Suprapubic skin (tissue), 4 donors: ENCODE data around the gene ORC3. TPM values are rescaled to one million over a fixed set of nuclear protein-coding genes. Genes with fewer than 3 reads are reported as not detected.

Experiments used
- DNase-seq, 2 donors: peaks; one replicate each; pipeline ENCODE4 v3.0.0-alpha.2; 2019; ENCODE audit warnings: low spot score in 2 of 2
- H3K27ac ChIP-seq: fragments of 200-600 bp; sonication (generic); one replicate; pipeline ENCODE4 v1.5.1; 2019
- H3K27me3 ChIP-seq: fragments of 200-600 bp; sonication (generic); one replicate; pipeline ENCODE4 v1.5.1; 2019
- H3K36me3 ChIP-seq: fragments of 200-600 bp; sonication (generic); one replicate; pipeline ENCODE4 v1.5.1; 2019
- H3K4me1 ChIP-seq: fragments of 200-600 bp; sonication (generic); one replicate; pipeline ENCODE4 v1.5.1; 2019
- H3K4me3 ChIP-seq: fragments of 200-600 bp; sonication (generic); one replicate; pipeline ENCODE4 v1.5.1; 2019; ENCODE audit warnings: mild to moderate bottlenecking
- H3K9me3 ChIP-seq: fragments of 200-600 bp; sonication (generic); one replicate; pipeline ENCODE4 v1.5.1; 2019
- EP300 ChIP-seq: sonication (generic); formaldehyde crosslinking; IDR thresholded peaks from one replicate; pipeline ENCODE4 v1.6.1; 2017; ENCODE audit warnings: antibody characterized with exemption
- POLR2A ChIP-seq, 2 donors: fragments of 450-650 bp; IDR thresholded peaks; one replicate each; pipeline ENCODE4 v1.6.1; 2017; ENCODE audit warnings: antibody characterized with exemption in 2 of 2, mild to moderate bottlenecking in 2 of 2, moderate library complexity in 2 of 2
- POLR2AphosphoS5 ChIP-seq, 3 donors: sonication (generic); formaldehyde crosslinking; IDR thresholded peaks; one replicate each; pipeline ENCODE4 v1.6.1; 2017; ENCODE audit warnings: antibody characterized with exemption in 3 of 3
- WGBS: methylation state at CpG from one replicate; pipeline ENCODE4 v1.1.5; 2018; 5-methylcytosine and 5-hydroxymethylcytosine counted together
- total RNA-seq, 4 donors: library from RNA; depleted of rRNA; stranded (reverse); fragments of >200 nt; gene quantifications; one replicate each; pipeline ENCODE4 v1.1.0, GENCODE V29; 2016
- TF ChIP-seq, protein P1 (sequence below), 2 donors: fragments of 200-600 bp in 1 of 2; fragments of 450-650 bp in 1 of 2; sonication (generic) in 1 of 2; IDR thresholded peaks; one replicate each; pipeline ENCODE4 v1.5.1; 2016 to 2019; ENCODE audit warnings: antibody characterized with exemption in 2 of 2, mild to moderate bottlenecking in 1 of 2, moderate library complexity in 1 of 2

ORC3 gene
- total RNA-seq, 4 donors from 2014 or later = 9.7 to 30.6 (median 12.9) TPM

DNA sequence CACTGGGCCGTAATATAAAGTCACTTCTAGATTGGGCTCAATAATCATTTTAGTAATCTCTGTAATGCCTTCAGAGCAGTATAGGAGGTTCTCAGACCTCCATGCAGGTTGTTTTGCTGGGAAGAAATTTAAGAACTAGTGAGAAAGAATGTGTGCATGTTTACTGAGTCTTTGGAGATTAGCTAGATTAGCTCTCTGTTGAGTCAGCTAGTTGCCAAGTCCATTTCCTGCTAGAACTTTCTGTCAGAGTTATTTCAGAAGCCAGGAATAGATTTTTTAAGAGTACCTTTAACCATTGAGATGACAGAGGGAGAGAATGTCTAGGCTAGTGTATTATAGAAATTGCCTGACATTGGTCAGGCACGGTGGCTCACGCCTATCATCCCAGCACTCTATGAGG is 33.3 kb downstream of the ORC3 start:
- no peak for TF ChIP-seq EP300
- no peak for TF ChIP-seq POLR2A (IDR thresholded peaks at IDR 0.05)
- TF ChIP-seq POLR2AphosphoS5 (IDR thresholded peaks at IDR 0.05) = no peak
- TF ChIP-seq, protein P1, sequence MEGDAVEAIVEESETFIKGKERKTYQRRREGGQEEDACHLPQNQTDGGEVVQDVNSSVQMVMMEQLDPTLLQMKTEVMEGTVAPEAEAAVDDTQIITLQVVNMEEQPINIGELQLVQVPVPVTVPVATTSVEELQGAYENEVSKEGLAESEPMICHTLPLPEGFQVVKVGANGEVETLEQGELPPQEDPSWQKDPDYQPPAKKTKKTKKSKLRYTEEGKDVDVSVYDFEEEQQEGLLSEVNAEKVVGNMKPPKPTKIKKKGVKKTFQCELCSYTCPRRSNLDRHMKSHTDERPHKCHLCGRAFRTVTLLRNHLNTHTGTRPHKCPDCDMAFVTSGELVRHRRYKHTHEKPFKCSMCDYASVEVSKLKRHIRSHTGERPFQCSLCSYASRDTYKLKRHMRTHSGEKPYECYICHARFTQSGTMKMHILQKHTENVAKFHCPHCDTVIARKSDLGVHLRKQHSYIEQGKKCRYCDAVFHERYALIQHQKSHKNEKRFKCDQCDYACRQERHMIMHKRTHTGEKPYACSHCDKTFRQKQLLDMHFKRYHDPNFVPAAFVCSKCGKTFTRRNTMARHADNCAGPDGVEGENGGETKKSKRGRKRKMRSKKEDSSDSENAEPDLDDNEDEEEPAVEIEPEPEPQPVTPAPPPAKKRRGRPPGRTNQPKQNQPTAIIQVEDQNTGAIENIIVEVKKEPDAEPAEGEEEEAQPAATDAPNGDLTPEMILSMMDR (IDR thresholded peaks at IDR 0.05) = no peak
- 96% methylated on average over 3 of the region's 3 CpGs for WGBS
- H3K4me1 ChIP-seq = no peaks in the 10 kb centered on the region
- H3K36me3 ChIP-seq = peaks cover 22% of the 10 kb centered on the region
- H3K27ac ChIP-seq = no peak overlapping the region
- no peaks in the 10 kb centered on the region for H3K27me3 ChIP-seq
- H3K9me3 ChIP-seq = no peaks in the 10 kb centered on the region
- DNase-seq = no peak
- H3K4me3 ChIP-seq = no peak overlapping the region

DNA sequence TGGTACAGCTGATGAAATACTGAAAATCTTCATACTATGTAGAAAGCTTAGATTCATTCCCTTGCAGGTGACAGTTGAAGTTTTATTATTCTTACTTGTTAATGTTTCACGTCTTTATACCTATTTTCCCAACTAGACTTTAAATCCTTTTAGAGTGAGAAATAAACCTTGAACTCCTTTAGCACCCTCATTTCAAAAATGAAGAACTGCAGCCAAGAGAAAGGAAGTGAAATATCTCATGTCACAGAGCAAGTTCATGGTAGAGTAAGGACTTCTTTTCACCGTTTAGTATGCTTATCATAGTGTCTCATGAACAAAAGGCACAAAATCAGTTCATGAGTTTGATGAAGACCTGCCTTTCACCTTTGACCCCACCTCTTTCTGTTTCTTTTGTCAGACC is 38.5 kb downstream of the ORC3 start:
- Histone ChIP-seq H3K4me3 (no peak overlapping the region), H3K27ac (no peak overlapping the region), H3K36me3 (peaks cover 13% of the 10 kb centered on the region), H3K4me1 (no peaks in the 10 kb centered on the region), H3K27me3 (no peaks in the 10 kb centered on the region), H3K9me3 (no peaks in the 10 kb centered on the region)
- no peak for TF ChIP-seq POLR2A (IDR thresholded peaks at IDR 0.05)
- TF ChIP-seq, protein P1 (IDR thresholded peaks at IDR 0.05) = no peak
- no peak for TF ChIP-seq POLR2AphosphoS5 (IDR thresholded peaks at IDR 0.05)
- TF ChIP-seq EP300 = no peak
- WGBS = 87% methylated on average over 2 of the region's 2 CpGs
- DNase-seq = no peak

DNA sequence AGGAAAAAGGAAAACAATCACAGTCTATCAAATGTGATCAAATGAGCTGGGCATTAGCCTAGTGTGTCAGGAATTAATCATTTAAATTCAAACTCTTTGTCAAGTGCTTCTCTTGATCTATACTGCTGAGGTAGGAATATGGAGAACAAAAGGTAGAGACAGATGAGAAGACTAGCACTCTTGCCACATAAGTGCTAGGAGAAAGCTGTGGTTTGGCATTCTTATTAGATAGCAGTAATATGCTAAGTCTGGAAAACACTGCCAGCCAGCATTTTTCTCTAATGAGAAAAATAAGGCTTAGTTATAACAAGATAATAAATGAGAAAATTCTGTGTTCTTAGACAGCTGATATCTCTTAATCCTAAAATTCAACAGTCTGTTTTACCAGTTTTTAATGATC is 38.9 kb downstream of the ORC3 start:
- Histone ChIP-seq H3K9me3 (no peaks in the 10 kb centered on the region), H3K27me3 (no peaks in the 10 kb centered on the region), H3K27ac (no peak overlapping the region), H3K36me3 (peaks cover 13% of the 10 kb centered on the region), H3K4me3 (no peak overlapping the region), H3K4me1 (no peaks in the 10 kb centered on the region)
- no peak for DNase-seq
- TF ChIP-seq POLR2A (IDR thresholded peaks at IDR 0.05) (no peak), POLR2AphosphoS5 (IDR thresholded peaks at IDR 0.05) (no peak), EP300 (no peak)
- TF ChIP-seq, protein P1 (IDR thresholded peaks at IDR 0.05) = no peak

DNA sequence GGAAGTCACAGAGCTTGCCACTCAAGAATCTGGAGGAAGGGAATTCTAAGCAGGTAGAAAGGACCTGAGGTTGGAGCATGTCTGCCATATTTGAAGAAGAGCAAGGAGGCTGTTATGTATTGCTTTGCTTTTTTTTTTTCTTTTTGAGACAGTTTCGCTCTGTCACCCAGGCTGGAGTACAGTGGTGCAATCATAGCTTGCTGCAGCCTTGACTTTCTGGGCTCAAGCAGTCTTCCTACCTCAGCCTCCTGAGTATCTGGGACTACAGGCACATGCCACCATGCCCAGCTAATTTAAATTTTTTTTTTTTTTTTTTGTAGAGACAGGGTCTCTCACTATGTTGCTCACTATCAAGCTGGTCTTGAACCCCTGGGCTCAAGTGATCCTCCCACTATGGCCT is 40.8 kb downstream of the ORC3 start:
- no peak for TF ChIP-seq POLR2AphosphoS5 (IDR thresholded peaks at IDR 0.05)
- no peak for TF ChIP-seq EP300
- TF ChIP-seq, protein P1 (IDR thresholded peaks at IDR 0.05) = no peak
- TF ChIP-seq POLR2A (IDR thresholded peaks at IDR 0.05) = no peak
- H3K27me3 ChIP-seq = no peaks in the 10 kb centered on the region
- no peaks in the 10 kb centered on the region for H3K4me1 ChIP-seq
- 98% methylated on average over 1 of the region's 1 CpG for WGBS
- no peak for DNase-seq
- H3K27ac ChIP-seq = no peak overlapping the region
- H3K9me3 ChIP-seq = no peaks in the 10 kb centered on the region
- no peak overlapping the region for H3K4me3 ChIP-seq
- peaks cover 17% of the 10 kb centered on the region for H3K36me3 ChIP-seq

DNA sequence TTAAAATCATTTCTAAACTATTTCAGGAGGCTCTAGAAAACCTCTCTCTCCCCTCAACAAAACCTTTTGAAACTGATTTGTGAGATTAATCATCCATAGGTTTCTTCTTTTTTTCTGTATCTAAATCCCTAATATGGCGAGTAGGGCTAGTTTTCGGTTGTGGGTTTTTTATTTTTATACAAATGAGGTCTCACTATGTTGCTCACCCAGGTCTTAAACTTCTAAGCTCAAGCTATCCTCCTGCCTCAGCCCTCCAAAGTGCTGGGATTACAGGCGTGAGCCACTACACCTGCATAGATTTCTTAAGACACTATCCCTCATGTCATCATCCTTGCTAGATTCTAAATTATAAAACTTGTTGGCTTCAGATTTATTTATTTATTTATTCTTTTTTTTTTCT is 43.9 kb downstream of the ORC3 start:
- no peaks in the 10 kb centered on the region for H3K9me3 ChIP-seq
- H3K36me3 ChIP-seq = peaks cover 27% of the 10 kb centered on the region
- H3K4me3 ChIP-seq = no peak overlapping the region
- no peaks in the 10 kb centered on the region for H3K27me3 ChIP-seq
- no peaks in the 10 kb centered on the region for H3K4me1 ChIP-seq
- no peak overlapping the region for H3K27ac ChIP-seq
- no peak for TF ChIP-seq POLR2A (IDR thresholded peaks at IDR 0.05)
- TF ChIP-seq, protein P1 (IDR thresholded peaks at IDR 0.05) = no peak
- no peak for TF ChIP-seq EP300
- no peak for TF ChIP-seq POLR2AphosphoS5 (IDR thresholded peaks at IDR 0.05)
- WGBS = 75% methylated on average over 3 of the region's 3 CpGs
- no peak for DNase-seq
